ENCODE measurements around the gene ZMAT2. TPM values are rescaled to one million over a fixed set of nuclear protein-coding genes. Genes with fewer than 3 reads are reported as not detected.
"Not testable (repeated sequence)": the region's sequence is repeated elsewhere in the genome, so short reads cannot be mapped to it uniquely, and the experiment has no call there.

The ZMAT2 gene
- total RNA-seq, result 10 to 100 TPM; 27.9 to 41.4 (median 33.6) TPM
- polyA plus RNA-seq, result 10 to 100 TPM; 48.7 to 73.4 TPM
- long read RNA-seq, donor 1, transcript ZMAT2-201 (6 exons, 1,647 nt), result major isoform, 5 of 7 reads
- long read RNA-seq, donor 1, partial matches to known transcripts, result 2 of 7 reads
- long read RNA-seq, donor 1, other reads (novel, unspliced or antisense), result 0 of 7 reads
- long read RNA-seq, donor 2, transcript ZMAT2-201 (6 exons, 1,647 nt), result major isoform, 5 of 11 reads
- long read RNA-seq, donor 2, partial matches to known transcripts, result 0 of 11 reads
- long read RNA-seq, donor 2, other reads (novel, unspliced or antisense), result 6 of 11 reads
- long read RNA-seq, donor 3, transcript ZMAT2-201 (6 exons, 1,647 nt), result major isoform, 18 of 18 reads
- long read RNA-seq, donor 3, partial matches to known transcripts, result 0 of 18 reads
- long read RNA-seq, donor 3, other reads (novel, unspliced or antisense), result 0 of 18 reads

- peak within 1 kb of the TSS in 9 of 10 donors; percentile 51 to 84 (median 67) for H3K27ac ChIP-seq
- intact Hi-C loops (cut with DNase I), result loop anchor here in 1 of 10 donors (10.0 kb wide), 1 partner anchor 296 kb away; the partner anchor contains the start of gene ANKHD1
- ATAC-seq (peak; percentile 96 to 99 (median 99)), DNase-seq (peak; percentile 90 to 96)
- no peaks in the 10 kb centered on the region for H3K27me3 ChIP-seq
- TF ChIP-seq CTCF (IDR thresholded peaks at IDR 0.05), result no peak
- 1 to 2% methylated on average over 44 of the region's 44 CpGs for WGBS, 2 donors
- H3K36me3 ChIP-seq, result peaks cover 10 to 90% (median 67%) of the 10 kb centered on the region in 9 donors
- H3K4me1 ChIP-seq, result peaks cover 3 to 22% (median 17%) of the 10 kb centered on the region in 9 donors
- H3K4me3 ChIP-seq, result peak within 1 kb of the TSS; percentile 67 to 95 (median 77)
- no peaks in the 10 kb centered on the region for H3K9me3 ChIP-seq
These were observed at the start of gene ZMAT2 for GRCh38 chr5:140700177-140701144. Gene ZMAT2 (plus strand): TSS chr5:140700447. CDS start chr5:140700461, 14 bp downstream.

GRCh38 chr5:140658870-140659269 is 41.4 kb upstream of the ZMAT2 start:
- Histone ChIP-seq H3K9me3 (no peaks in the 10 kb centered on the region), H3K4me3 (no peak overlapping the region), H3K4me1 (peaks cover 0 to 7% (median 3%) of the 10 kb centered on the region in 9 donors), H3K27ac (no peak overlapping the region), H3K36me3 (peaks cover 7 to 96% (median 85%) of the 10 kb centered on the region in 9 donors), H3K27me3 (no peaks in the 10 kb centered on the region)
- DNase-seq (no peak), ATAC-seq (no peak)
- intact Hi-C loops (cut with DNase I), result no loop called here
- TF ChIP-seq CTCF (IDR thresholded peaks at IDR 0.05), result no peak
- 94 to 99% methylated on average over 17 of the region's 17 CpGs for WGBS, 2 donors

- Histone ChIP-seq H3K36me3 (peaks cover 7 to 81% (median 75%) of the 10 kb centered on the region in 9 donors), H3K4me1 (peaks cover 0 to 14% (median 8%) of the 10 kb centered on the region in 9 donors)
- DNase-seq, H3K27ac ChIP-seq, H3K9me3 ChIP-seq, H3K27me3 ChIP-seq, ATAC-seq, H3K4me3 ChIP-seq: not testable (repeated sequence)
- 84 to 91% methylated on average over 6 of the region's 6 CpGs for WGBS, 2 donors
- intact Hi-C loops (cut with DNase I), result loop anchor here in 2 of 10 donors (10.0 kb wide), 1 partner anchor 256 kb away; the partner anchor contains the start of gene ANKHD1 (in 2 of the 2)
These were observed 39.9 kb upstream of the ZMAT2 start for GRCh38 chr5:140660371-140660770.

- Histone ChIP-seq H3K27me3 (no peaks in the 10 kb centered on the region), H3K4me1 (peaks cover 6 to 39% (median 26%) of the 10 kb centered on the region in 9 donors), H3K36me3 (peaks cover 0 to 67% (median 48%) of the 10 kb centered on the region in 9 donors), H3K27ac (peak overlapping the region; percentile 85 to 94 (median 92)), H3K9me3 (no peaks in the 10 kb centered on the region), H3K4me3 (peak overlapping the region; percentile 64 to 94 (median 80))
- no peak for TF ChIP-seq CTCF (IDR thresholded peaks at IDR 0.05)
- DNase-seq, result no peak
- ATAC-seq, result peak in 3 of 8 donors; percentile 16 to 31 (median 22)
- intact Hi-C loops (cut with DNase I), result loop anchor here in 3 of 10 donors (2.0 to 10.0 kb wide), 2 partner anchors 27 to 259 kb away; partner anchors contain the start of genes ANKHD1 (in 2 of the 3), HARS1 (in 1 of the 3) and HARS2 (in 1 of the 3)
- 8 to 9% methylated on average over 18 of the region's 18 CpGs for WGBS, 2 donors
These were observed 36.3 kb upstream of the ZMAT2 start for GRCh38 chr5:140664030-140664358.
